ENCODE results near the gene CLCA2. TPM values are rescaled to one million over a fixed set of nuclear protein-coding genes. Genes with fewer than 3 reads are reported as not detected.

The CLCA2 gene, protein sequence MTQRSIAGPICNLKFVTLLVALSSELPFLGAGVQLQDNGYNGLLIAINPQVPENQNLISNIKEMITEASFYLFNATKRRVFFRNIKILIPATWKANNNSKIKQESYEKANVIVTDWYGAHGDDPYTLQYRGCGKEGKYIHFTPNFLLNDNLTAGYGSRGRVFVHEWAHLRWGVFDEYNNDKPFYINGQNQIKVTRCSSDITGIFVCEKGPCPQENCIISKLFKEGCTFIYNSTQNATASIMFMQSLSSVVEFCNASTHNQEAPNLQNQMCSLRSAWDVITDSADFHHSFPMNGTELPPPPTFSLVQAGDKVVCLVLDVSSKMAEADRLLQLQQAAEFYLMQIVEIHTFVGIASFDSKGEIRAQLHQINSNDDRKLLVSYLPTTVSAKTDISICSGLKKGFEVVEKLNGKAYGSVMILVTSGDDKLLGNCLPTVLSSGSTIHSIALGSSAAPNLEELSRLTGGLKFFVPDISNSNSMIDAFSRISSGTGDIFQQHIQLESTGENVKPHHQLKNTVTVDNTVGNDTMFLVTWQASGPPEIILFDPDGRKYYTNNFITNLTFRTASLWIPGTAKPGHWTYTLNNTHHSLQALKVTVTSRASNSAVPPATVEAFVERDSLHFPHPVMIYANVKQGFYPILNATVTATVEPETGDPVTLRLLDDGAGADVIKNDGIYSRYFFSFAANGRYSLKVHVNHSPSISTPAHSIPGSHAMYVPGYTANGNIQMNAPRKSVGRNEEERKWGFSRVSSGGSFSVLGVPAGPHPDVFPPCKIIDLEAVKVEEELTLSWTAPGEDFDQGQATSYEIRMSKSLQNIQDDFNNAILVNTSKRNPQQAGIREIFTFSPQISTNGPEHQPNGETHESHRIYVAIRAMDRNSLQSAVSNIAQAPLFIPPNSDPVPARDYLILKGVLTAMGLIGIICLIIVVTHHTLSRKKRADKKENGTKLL
- total RNA-seq (0.11 TPM in 1 of 2 replicates, not detected in the other), polyA plus RNA-seq (0.01 and 0.05 TPM in 2 replicates), polyA minus RNA-seq (0.17 TPM in 1 of 2 replicates, not detected in the other), Bru-seq, nascent RNA (percentile 11 among the genes with signal in this experiment), BruChase-seq, experiment 1, labeled RNA remaining after a 6-hour chase (percentile 10 among the genes with signal in this experiment), BruChase-seq, experiment 2, labeled RNA remaining after a 2-hour chase (percentile 12 among the genes with signal in this experiment)
- polyA plus RNA-seq (2011; cell fraction: cytosol; rRNA removed): 0.06 TPM in 1 of 2 replicates, not detected in the other
- not detected in 2 replicates for polyA plus RNA-seq (2011; cell fraction: nucleus; rRNA removed)
- 0.05 TPM in 1 of 2 replicates, not detected in the other for polyA plus RNA-seq (2012)
- polyA minus RNA-seq (2011; cell fraction: cytosol; rRNA and poly(A)+ RNA removed): 0.20 TPM
- not detected in 2 replicates for polyA minus RNA-seq (2011; cell fraction: nucleus; rRNA and poly(A)+ RNA removed)
- long read RNA-seq: 0 reads

DNA sequence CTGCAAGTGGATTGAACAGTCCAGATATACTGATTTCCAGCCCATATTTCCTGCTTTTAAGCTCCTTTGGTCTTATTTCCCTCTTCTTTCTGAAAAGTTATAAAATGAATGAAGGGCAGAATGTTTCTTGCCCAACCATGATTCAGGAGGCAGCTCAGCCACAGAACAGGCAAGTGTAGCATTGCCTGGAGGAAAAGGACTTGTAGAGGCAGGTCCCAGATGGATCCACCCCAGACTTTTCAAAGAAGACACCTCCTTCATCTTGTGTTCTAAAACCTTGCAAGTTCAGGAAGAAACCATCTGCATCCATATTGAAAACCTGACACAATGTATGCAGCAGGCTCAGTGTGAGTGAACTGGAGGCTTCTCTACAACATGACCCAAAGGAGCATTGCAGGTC, at the start of gene CLCA2:
TSS of gene CLCA2 (plus strand) at position 299 of the 400 bp plus-strand sequence. CDS start at position 376, 77 bp downstream.
- Histone ChIP-seq H3K36me3 (ENCODE audit: control insufficient read depth in 2 of 2, extremely low read depth in 1 of 2, insufficient read depth in 2 of 2, low read length in 2 of 2) (no peaks in the 10 kb centered on the region), H4K20me1 (replicated peaks; ENCODE audit: control insufficient read depth, extremely low read depth, insufficient read depth, low read length) (no peaks in the 10 kb centered on the region), H3K27ac (ENCODE audit: insufficient read depth, low read depth, low read length) (no peak within 1 kb of the TSS), H3K4me3 (replicated peaks in 1 of 3; ENCODE audit: insufficient read depth in 1 of 3, low read depth in 1 of 3, low read length in 3 of 3) (no peak within 1 kb of the TSS), H2AFZ (ENCODE audit: low read depth, low read length) (no peak within 1 kb of the TSS), H3K4me2 (ENCODE audit: insufficient read depth, low read length) (no peak within 1 kb of the TSS), H3K79me2 (ENCODE audit: control insufficient read depth, insufficient read depth, low read length) (no peaks in the 10 kb centered on the region), H3K9me3 (replicated peaks; ENCODE audit: control insufficient read depth, insufficient read depth, low read length) (no peaks in the 10 kb centered on the region), H3K9ac (replicated peaks; ENCODE audit: extremely low read depth, insufficient read depth, low read length) (no peak within 1 kb of the TSS), H3K9me1 (replicated peaks; ENCODE audit: control insufficient read depth, extremely low read depth, insufficient read depth, low read length) (no peaks in the 10 kb centered on the region), H3K4me1 (ENCODE audit: control insufficient read depth, extremely low read depth, insufficient read depth, low read length) (peaks cover 4% of the 10 kb centered on the region), H3K27me3 (ENCODE audit: control insufficient read depth in 2 of 2, insufficient read depth in 2 of 2, low read length in 2 of 2) (no peaks in the 10 kb centered on the region)
- TF ChIP-seq POLR2A (IDR thresholded peaks at IDR 0.05; ENCODE audit: low read depth, low read length) (no peak), MYC (IDR thresholded peaks at IDR 0.05; ENCODE audit: low read depth, low read length) (no peak), POLR2AphosphoS5 (IDR thresholded peaks at IDR 0.05; ENCODE audit: insufficient read depth, low read depth, low read length) (no peak), FOS (IDR thresholded peaks at IDR 0.05; ENCODE audit: borderline replicate concordance, insufficient read depth, low read length) (no peak), JUN (IDR thresholded peaks at IDR 0.05; ENCODE audit: borderline replicate concordance, insufficient read depth, insufficient read length, low read depth) (no peak), EZH2 (IDR thresholded peaks at IDR 0.05; ENCODE audit: borderline replicate concordance, low read depth, low read length, severe bottlenecking) (no peak), GATA2 (IDR thresholded peaks at IDR 0.05; ENCODE audit: insufficient read depth, insufficient read length, low read depth, low read length) (no peak)
- TF ChIP-seq, protein P1, sequence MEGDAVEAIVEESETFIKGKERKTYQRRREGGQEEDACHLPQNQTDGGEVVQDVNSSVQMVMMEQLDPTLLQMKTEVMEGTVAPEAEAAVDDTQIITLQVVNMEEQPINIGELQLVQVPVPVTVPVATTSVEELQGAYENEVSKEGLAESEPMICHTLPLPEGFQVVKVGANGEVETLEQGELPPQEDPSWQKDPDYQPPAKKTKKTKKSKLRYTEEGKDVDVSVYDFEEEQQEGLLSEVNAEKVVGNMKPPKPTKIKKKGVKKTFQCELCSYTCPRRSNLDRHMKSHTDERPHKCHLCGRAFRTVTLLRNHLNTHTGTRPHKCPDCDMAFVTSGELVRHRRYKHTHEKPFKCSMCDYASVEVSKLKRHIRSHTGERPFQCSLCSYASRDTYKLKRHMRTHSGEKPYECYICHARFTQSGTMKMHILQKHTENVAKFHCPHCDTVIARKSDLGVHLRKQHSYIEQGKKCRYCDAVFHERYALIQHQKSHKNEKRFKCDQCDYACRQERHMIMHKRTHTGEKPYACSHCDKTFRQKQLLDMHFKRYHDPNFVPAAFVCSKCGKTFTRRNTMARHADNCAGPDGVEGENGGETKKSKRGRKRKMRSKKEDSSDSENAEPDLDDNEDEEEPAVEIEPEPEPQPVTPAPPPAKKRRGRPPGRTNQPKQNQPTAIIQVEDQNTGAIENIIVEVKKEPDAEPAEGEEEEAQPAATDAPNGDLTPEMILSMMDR (IDR thresholded peaks at IDR 0.05; ENCODE audit: extremely low read depth in 1 of 2, insufficient read depth in 1 of 2, low read depth in 1 of 2, low read length in 2 of 2): no peak
- TF ChIP-seq, protein P2, sequence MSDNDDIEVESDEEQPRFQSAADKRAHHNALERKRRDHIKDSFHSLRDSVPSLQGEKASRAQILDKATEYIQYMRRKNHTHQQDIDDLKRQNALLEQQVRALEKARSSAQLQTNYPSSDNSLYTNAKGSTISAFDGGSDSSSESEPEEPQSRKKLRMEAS (IDR thresholded peaks at IDR 0.05; ENCODE audit: insufficient read depth, insufficient read length): no peak
- CTCF ChIA-PET: interaction anchor here (1.2 kb wide), 1 partner anchor 18 kb away, joined by 3 read pairs; no protein-coding TSS in a partner anchor
- dilution Hi-C loops (cut with MboI; ENCODE audit: extremely low pct_ligation_motif_present, low sequenced_read_pairs) (no loop called here), intact Hi-C loops (cut with micrococcal nuclease) (no loop called here)
- BruUV-seq (replicated peaks): no TSS peak
- POLR2A ChIA-PET: no interaction called here
- FAIRE-seq: no peak
- DNase-seq (ENCODE audit: low read depth, low spot score): no peak
